Osteocyte (in vitro differentiated cells): ENCODE results near the gene GMDS. TPM values are rescaled to one million over a fixed set of nuclear protein-coding genes. Genes with fewer than 3 reads are reported as not detected.

Source experiments
- DNase-seq: peaks from one replicate; pipeline ENCODE4 v3.0.0; 2021; ENCODE audit warnings: mixed read lengths; ENCODE audit not compliant: unreplicated experiment; ENCODE audit errors: extremely low spot score
- H3K27ac Mint-ChIP-seq: one replicate; pipeline ENCODE4 v1.8.0; 2021; ENCODE audit warnings: mild to moderate bottlenecking, mixed read lengths; ENCODE audit not compliant: unreplicated experiment
- H3K27me3 Mint-ChIP-seq: one replicate; pipeline ENCODE4 v1.8.0; 2021; ENCODE audit warnings: mixed read lengths; ENCODE audit not compliant: unreplicated experiment
- H3K36me3 Mint-ChIP-seq: one replicate; pipeline ENCODE4 v1.8.0; 2021; ENCODE audit warnings: mixed read lengths; ENCODE audit not compliant: unreplicated experiment
- H3K4me1 Mint-ChIP-seq: one replicate; pipeline ENCODE4 v1.8.0; 2021; ENCODE audit warnings: mixed read lengths; ENCODE audit not compliant: unreplicated experiment
- H3K4me3 Mint-ChIP-seq: one replicate; pipeline ENCODE4 v1.8.0; 2021; ENCODE audit warnings: mild to moderate bottlenecking, moderate library complexity, mixed read lengths; ENCODE audit not compliant: unreplicated experiment
- H3K9me3 Mint-ChIP-seq: one replicate; pipeline ENCODE4 v1.8.0; 2021; ENCODE audit warnings: mixed read lengths; ENCODE audit not compliant: unreplicated experiment
- CTCF ChIP-seq: fragments of 200-600 bp; sonication (generic); IDR thresholded peaks from 2 replicates; pipeline ENCODE4 v1.5.0; 2021; ENCODE audit warnings: antibody characterized with exemption, mild to moderate bottlenecking, moderate library complexity
- total RNA-seq: library from RNA; stranded (reverse); gene quantifications from 2 replicates; pipeline ENCODE4 v1.2.1, GENCODE V29; 2021

GMDS gene
- total RNA-seq, 1 donor from 2014 or later = 30.7 TPM

- H3K36me3 Mint-ChIP-seq = no peaks in the 10 kb centered on the region
- no peak overlapping the region for H3K4me3 Mint-ChIP-seq
- no peak for TF ChIP-seq CTCF
- no peak for DNase-seq
- no peak overlapping the region for H3K27ac Mint-ChIP-seq
- peaks cover 20% of the 10 kb centered on the region for H3K4me1 Mint-ChIP-seq
- H3K27me3 Mint-ChIP-seq = no peaks in the 10 kb centered on the region
- H3K9me3 Mint-ChIP-seq = no peaks in the 10 kb centered on the region
These were observed 375.6 kb downstream of the GMDS start for GRCh38 chr6:1869769-1870168.

- no peak for DNase-seq
- Mint-ChIP-seq H3K4me1 (peaks cover 25% of the 10 kb centered on the region), H3K4me3 (no peak overlapping the region), H3K9me3 (no peaks in the 10 kb centered on the region), H3K36me3 (no peaks in the 10 kb centered on the region), H3K27ac (no peak overlapping the region), H3K27me3 (no peaks in the 10 kb centered on the region)
- TF ChIP-seq CTCF = no peak
These were observed 376.1 kb downstream of the GMDS start for GRCh38 chr6:1869308-1869707.

- Mint-ChIP-seq H3K4me1 (peaks cover 29% of the 10 kb centered on the region), H3K27ac (no peak overlapping the region), H3K36me3 (no peaks in the 10 kb centered on the region), H3K9me3 (no peaks in the 10 kb centered on the region), H3K27me3 (no peaks in the 10 kb centered on the region), H3K4me3 (no peak overlapping the region)
- no peak for DNase-seq
- no peak for TF ChIP-seq CTCF
These were observed 376.7 kb downstream of the GMDS start for GRCh38 chr6:1868561-1869261.

- no peak overlapping the region for H3K4me3 Mint-ChIP-seq
- TF ChIP-seq CTCF = no peak
- no peak for DNase-seq
- H3K4me1 Mint-ChIP-seq = peaks cover 24% of the 10 kb centered on the region
- peaks cover 1% of the 10 kb centered on the region for H3K36me3 Mint-ChIP-seq
- no peaks in the 10 kb centered on the region for H3K9me3 Mint-ChIP-seq
- H3K27me3 Mint-ChIP-seq = no peaks in the 10 kb centered on the region
- H3K27ac Mint-ChIP-seq = no peak overlapping the region
These were observed 378.2 kb downstream of the GMDS start for GRCh38 chr6:1867197-1867596.

GRCh38 chr6:1865585-1865984, 379.8 kb downstream of the GMDS start:
- no peak for DNase-seq
- no peak overlapping the region for H3K4me3 Mint-ChIP-seq
- H3K27ac Mint-ChIP-seq = no peak overlapping the region
- TF ChIP-seq CTCF = no peak
- no peaks in the 10 kb centered on the region for H3K27me3 Mint-ChIP-seq
- H3K9me3 Mint-ChIP-seq = no peaks in the 10 kb centered on the region
- H3K36me3 Mint-ChIP-seq = peaks cover 1% of the 10 kb centered on the region
- peaks cover 25% of the 10 kb centered on the region for H3K4me1 Mint-ChIP-seq
